T-cell (primary cell): ENCODE data around the gene PLCL2. TPM values are rescaled to one million over a fixed set of nuclear protein-coding genes. Genes with fewer than 3 reads are reported as not detected.

Experiments
- ATAC-seq, 4 experiments: fragments of 200-7000 bp in 3 of 4; fragments of 150-1000 bp in 1 of 4; cut with Tn5 transposase; replicated peaks in 1 of 4; 1 replicate in 3 of 4; 2 replicates in 1 of 4; pipeline ENCODE4 v1.10.0; 2021; ENCODE audit warnings: moderate library complexity in 3 of 4, mild to moderate bottlenecking in 2 of 4, moderate number of reproducible peaks in 1 of 4
- CTCF ChIA-PET, 2 donors: fragments of 300-600 bp; sonication (Branson Sonifier 250); formaldehyde crosslinking; loops; one replicate each; lab custom pipeline; 2022; ENCODE audit warnings: antibody characterized with exemption in 2 of 2; lab: Charles Lee
- POLR2A ChIA-PET, 2 donors: fragments of 300-600 bp; sonication (Branson Sonifier 250); formaldehyde crosslinking; loops; one replicate each; lab custom pipeline; 2022; ENCODE audit warnings: antibody characterized with exemption in 2 of 2; lab: Charles Lee
- DNase-seq, 35 experiments: peaks; one replicate each; pipeline versions ENCODE4 v3.0.0 to v3.0.0-alpha.2; 2013 to 2023
- H3K27ac ChIP-seq: one replicate; pipeline ENCODE4 v1.5.1; 2013; ENCODE audit warnings: low read length
- H3K27me3 ChIP-seq, 2 experiments: replicated peaks in 1 of 2; 1 replicate in 1 of 2; 2 replicates in 1 of 2; pipeline versions ENCODE4 v1.6.1 to v1.7.0; 2013; ENCODE audit warnings: low read length in 1 of 2, mixed read lengths in 1 of 2; ENCODE audit not compliant: control insufficient read depth in 2 of 2, insufficient read depth in 2 of 2; ENCODE audit errors: extremely low read depth in 1 of 2
- H3K36me3 ChIP-seq, 2 donors: 1 replicate in 1 of 2; 2 replicates in 1 of 2; pipeline versions ENCODE4 v1.6.1 to v1.7.0; 2013; ENCODE audit warnings: low read length in 1 of 2; ENCODE audit not compliant: control insufficient read depth in 2 of 2, insufficient read depth in 1 of 2; ENCODE audit errors: extremely low read depth in 1 of 2
- H3K4me1 ChIP-seq, 2 experiments: 1 replicate in 1 of 2; 2 replicates in 1 of 2; pipeline versions ENCODE4 v1.6.1 to v1.7.0; 2013; ENCODE audit warnings: low read length in 2 of 2, mixed read lengths in 1 of 2; ENCODE audit not compliant: insufficient read depth in 2 of 2, control insufficient read depth in 1 of 2; ENCODE audit errors: extremely low read depth in 1 of 2
- H3K4me3 ChIP-seq, 2 donors: 1 replicate in 1 of 2; 2 replicates in 1 of 2; pipeline versions ENCODE4 v1.5.1 to v1.7.0; 2013; ENCODE audit warnings: mild to moderate bottlenecking in 2 of 2, low read length in 1 of 2, moderate library complexity in 1 of 2; ENCODE audit not compliant: control insufficient read depth in 1 of 2; ENCODE audit errors: extremely low read depth in 1 of 2
- H3K9me3 ChIP-seq: 2 replicates; pipeline ENCODE4 v1.7.0; 2013
- H3K27ac Mint-ChIP-seq, 2 donors: one replicate each; pipeline ENCODE4 v1.8.0; 2020 to 2021; ENCODE audit warnings: mild to moderate bottlenecking in 2 of 2, mixed read lengths in 2 of 2
- H3K27me3 Mint-ChIP-seq, 2 donors: one replicate each; pipeline ENCODE4 v1.8.0; 2021 to 2022; ENCODE audit warnings: mixed read lengths in 2 of 2
- H3K36me3 Mint-ChIP-seq: one replicate; pipeline ENCODE4 v1.8.0; 2021; ENCODE audit warnings: mixed read lengths
- H3K4me1 Mint-ChIP-seq, 3 donors: one replicate each; pipeline ENCODE4 v1.8.0; 2020 to 2022; ENCODE audit warnings: mixed read lengths in 3 of 3, mild to moderate bottlenecking in 1 of 3
- H3K4me3 Mint-ChIP-seq, 3 donors: one replicate each; pipeline ENCODE4 v1.8.0; 2020 to 2022; ENCODE audit warnings: mild to moderate bottlenecking in 3 of 3, mixed read lengths in 3 of 3, moderate library complexity in 3 of 3
- H3K9me3 Mint-ChIP-seq, 3 donors: one replicate each; pipeline ENCODE4 v1.8.0; 2020 to 2022; ENCODE audit warnings: mixed read lengths in 3 of 3
- WGBS: methylation state at CpG from one replicate; pipeline ENCODE4 v1.1.5; 2013; ENCODE audit warnings: missing lambda C conversion rate; ENCODE audit not compliant: insufficient coverage; 5-methylcytosine and 5-hydroxymethylcytosine counted together
- total RNA-seq, 35 experiments: library from RNA in 6 of 35; stranded (reverse) in 6 of 35; fragments of 120-200 nt in 1 of 35; gene quantifications; one replicate each; pipeline versions ENCODE4 v1.2.1 to v1.2.4 and lab custom pipeline; 2013 to 2026

PLCL2 gene
- total RNA-seq, 5 donors from 2014 or later (not counting 1 experiment from before 2014, with no cell fraction given) = 53.4 to 68.1 (median 60.9) TPM

GRCh38 chr3:16877911-16878310 is 6.8 kb upstream of the PLCL2 start:
- no peak overlapping the region for H3K27ac Mint-ChIP-seq
- Histone ChIP-seq H3K36me3 (no peaks in the 10 kb centered on the region), H3K4me1 (no peaks in the 10 kb centered on the region), H3K27ac (no peak overlapping the region), H3K27me3 (no peaks in the 10 kb centered on the region), H3K4me3 (no peak overlapping the region), H3K9me3 (no peaks in the 10 kb centered on the region)
- 100% methylated on average over 1 of the region's 1 CpG for WGBS
- H3K36me3 Mint-ChIP-seq = no peaks in the 10 kb centered on the region
- peaks cover 0 to 4% (median 3%) of the 10 kb centered on the region in 3 donors for H3K4me1 Mint-ChIP-seq
- POLR2A ChIA-PET = no interaction called here
- no peak overlapping the region for H3K4me3 Mint-ChIP-seq
- ATAC-seq (no peak), DNase-seq (no peak)
- H3K9me3 Mint-ChIP-seq = peaks cover 0 to 4% (median 0%) of the 10 kb centered on the region in 3 donors
- CTCF ChIA-PET = no interaction called here
- peaks cover 0 to under 1% of the 10 kb centered on the region in 2 donors for H3K27me3 Mint-ChIP-seq

- Mint-ChIP-seq H3K4me3 (peak overlapping the region; percentile 53 to 98 (median 83)), H3K27ac (peak overlapping the region; percentile 36 to 76), H3K4me1 (peaks cover 10 to 21% (median 18%) of the 10 kb centered on the region in 3 donors), H3K27me3 (no peaks in the 10 kb centered on the region), H3K9me3 (peaks cover 0 to 4% (median 0%) of the 10 kb centered on the region in 3 donors), H3K36me3 (no peaks in the 10 kb centered on the region)
- Histone ChIP-seq H3K36me3 (no peaks in the 10 kb centered on the region), H3K27me3 (no peaks in the 10 kb centered on the region), H3K4me3 (no peak overlapping the region), H3K27ac (no peak overlapping the region), H3K9me3 (no peaks in the 10 kb centered on the region), H3K4me1 (peaks cover 8 to 10% of the 10 kb centered on the region in 2 experiments)
- 95% methylated on average over 3 of the region's 6 CpGs for WGBS
- ChIA-PET CTCF (interaction anchor here in 1 of 2 donors (0.6 kb wide), 1 partner anchor 41 kb away, joined by 8 read pairs; no protein-coding TSS in a partner anchor), POLR2A (interaction anchor here (0.6 kb wide), 2 partner anchors 20 kb away, joined by 3 to 11 read pairs; no protein-coding TSS in a partner anchor)
- DNase-seq (no peak), ATAC-seq (no peak)
Observed at GRCh38 chr3:16881896-16882630, 2.7 kb upstream of the PLCL2 start.

GRCh38 chr3:16883057-16883722 is 1.6 kb upstream of the PLCL2 start:
- H3K4me3 ChIP-seq = no peak overlapping the region
- DNase-seq (no peak), ATAC-seq (no peak)
- peaks cover 11 to 21% of the 10 kb centered on the region in 2 experiments for H3K4me1 ChIP-seq
- Mint-ChIP-seq H3K27me3 (no peaks in the 10 kb centered on the region), H3K36me3 (no peaks in the 10 kb centered on the region), H3K4me1 (peaks cover 22 to 32% (median 30%) of the 10 kb centered on the region in 3 donors), H3K9me3 (no peaks in the 10 kb centered on the region), H3K4me3 (peak overlapping the region; percentile 74 to 98 (median 83)), H3K27ac (peak overlapping the region; percentile 81 to 87)
- ChIA-PET CTCF (interaction anchor here (0.6 to 2.1 kb wide), 14 partner anchors 10 to 599 kb away, joined by 3 to 20 read pairs (median 4); no protein-coding TSS in a partner anchor), POLR2A (no interaction called here)
- no peaks in the 10 kb centered on the region for H3K27me3 ChIP-seq
- no peaks in the 10 kb centered on the region for H3K36me3 ChIP-seq
- WGBS = 99% methylated on average over 19 of the region's 23 CpGs
- H3K27ac ChIP-seq = peak overlapping the region; percentile 17
- no peaks in the 10 kb centered on the region for H3K9me3 ChIP-seq

GRCh38 chr3:16883723-16884083 is 1.1 kb upstream of the PLCL2 start:
- Mint-ChIP-seq H3K4me1 (peaks cover 22 to 35% (median 35%) of the 10 kb centered on the region in 3 donors), H3K27me3 (no peaks in the 10 kb centered on the region), H3K9me3 (no peaks in the 10 kb centered on the region), H3K27ac (peak overlapping the region; percentile 81 to 87), H3K4me3 (peak overlapping the region; percentile 74 to 98 (median 83)), H3K36me3 (no peaks in the 10 kb centered on the region)
- ChIA-PET CTCF (interaction anchor here (0.6 to 2.1 kb wide), 15 partner anchors 10 to 599 kb away, joined by 3 to 20 read pairs (median 5); no protein-coding TSS in a partner anchor), POLR2A (no interaction called here)
- ATAC-seq (no peak), DNase-seq (no peak)
- Histone ChIP-seq H3K9me3 (no peaks in the 10 kb centered on the region), H3K27me3 (no peaks in the 10 kb centered on the region), H3K27ac (peak overlapping the region; percentile 17), H3K4me3 (peak overlapping the region; percentile 58 to 98), H3K4me1 (peaks cover 11 to 23% of the 10 kb centered on the region in 2 experiments), H3K36me3 (no peaks in the 10 kb centered on the region)
- WGBS = 79% methylated on average over 16 of the region's 16 CpGs

- WGBS = 3% methylated on average over 80 of the region's 81 CpGs
- ATAC-seq (peak; percentile 47 to 56 (median 52)), DNase-seq (peak in 34 of 35 experiments; percentile 41 to 80 (median 60))
- H3K27me3 ChIP-seq = no peaks in the 10 kb centered on the region
- peak overlapping the region; percentile 70 for H3K27ac ChIP-seq
- Mint-ChIP-seq H3K27ac (peak overlapping the region; percentile 95 to 96), H3K9me3 (no peaks in the 10 kb centered on the region), H3K36me3 (no peaks in the 10 kb centered on the region), H3K4me1 (peaks cover 26 to 40% (median 40%) of the 10 kb centered on the region in 3 donors), H3K27me3 (no peaks in the 10 kb centered on the region), H3K4me3 (peak overlapping the region; percentile 91 to 98 (median 94))
- H3K36me3 ChIP-seq = no peaks in the 10 kb centered on the region
- H3K9me3 ChIP-seq = no peaks in the 10 kb centered on the region
- CTCF ChIA-PET = interaction anchor here (0.6 to 2.1 kb wide), 23 partner anchors 11 to 1685 kb away, joined by 3 to 20 read pairs (median 4); no protein-coding TSS in a partner anchor
- H3K4me1 ChIP-seq = peaks cover 13 to 26% of the 10 kb centered on the region in 2 experiments
- H3K4me3 ChIP-seq = peak overlapping the region; percentile 58 to 98
- POLR2A ChIA-PET = interaction anchor here (0.5 to 0.7 kb wide), 9 partner anchors 10 to 572 kb away, joined by 3 to 7 read pairs (median 3); no protein-coding TSS in a partner anchor
Observed at GRCh38 chr3:16884084-16884747, 539 bp upstream of the PLCL2 start.
